ENCODE measurements around the gene CDK14.

The CDK14 gene

DNA sequence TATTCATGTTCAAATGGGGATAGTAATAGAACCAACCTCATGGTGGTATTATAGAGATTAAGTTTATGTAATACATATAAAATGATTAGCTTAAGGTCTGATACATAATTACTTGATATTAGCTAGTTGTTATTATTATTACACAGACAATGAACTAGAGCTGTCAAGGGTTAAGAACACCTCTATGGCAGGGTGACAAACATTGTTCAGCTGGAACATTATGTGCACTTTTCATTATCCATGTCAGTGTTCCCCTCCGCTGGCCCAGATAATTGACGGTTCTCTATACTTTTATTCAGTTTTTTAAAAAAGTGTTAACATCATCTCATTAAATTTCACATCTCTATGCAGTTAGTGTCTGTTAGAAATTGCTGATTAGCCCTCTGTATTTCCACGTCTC, 142.1 kb downstream of the CDK14 start:
- DNase-seq (ENCODE audit: extremely low read depth, low read depth), result no peak
- TF ChIP-seq, protein P1, sequence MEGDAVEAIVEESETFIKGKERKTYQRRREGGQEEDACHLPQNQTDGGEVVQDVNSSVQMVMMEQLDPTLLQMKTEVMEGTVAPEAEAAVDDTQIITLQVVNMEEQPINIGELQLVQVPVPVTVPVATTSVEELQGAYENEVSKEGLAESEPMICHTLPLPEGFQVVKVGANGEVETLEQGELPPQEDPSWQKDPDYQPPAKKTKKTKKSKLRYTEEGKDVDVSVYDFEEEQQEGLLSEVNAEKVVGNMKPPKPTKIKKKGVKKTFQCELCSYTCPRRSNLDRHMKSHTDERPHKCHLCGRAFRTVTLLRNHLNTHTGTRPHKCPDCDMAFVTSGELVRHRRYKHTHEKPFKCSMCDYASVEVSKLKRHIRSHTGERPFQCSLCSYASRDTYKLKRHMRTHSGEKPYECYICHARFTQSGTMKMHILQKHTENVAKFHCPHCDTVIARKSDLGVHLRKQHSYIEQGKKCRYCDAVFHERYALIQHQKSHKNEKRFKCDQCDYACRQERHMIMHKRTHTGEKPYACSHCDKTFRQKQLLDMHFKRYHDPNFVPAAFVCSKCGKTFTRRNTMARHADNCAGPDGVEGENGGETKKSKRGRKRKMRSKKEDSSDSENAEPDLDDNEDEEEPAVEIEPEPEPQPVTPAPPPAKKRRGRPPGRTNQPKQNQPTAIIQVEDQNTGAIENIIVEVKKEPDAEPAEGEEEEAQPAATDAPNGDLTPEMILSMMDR (IDR thresholded peaks at IDR 0.05; ENCODE audit: low read depth, low read length), result no peak

- DNase-seq (ENCODE audit: extremely low read depth, low read depth), result no peak
- TF ChIP-seq, protein P1 (IDR thresholded peaks at IDR 0.05; ENCODE audit: low read depth, low read length), result no peak
Measured at GRCh38 chr7:90739716-90740115, 143.6 kb downstream of the CDK14 start.

DNA sequence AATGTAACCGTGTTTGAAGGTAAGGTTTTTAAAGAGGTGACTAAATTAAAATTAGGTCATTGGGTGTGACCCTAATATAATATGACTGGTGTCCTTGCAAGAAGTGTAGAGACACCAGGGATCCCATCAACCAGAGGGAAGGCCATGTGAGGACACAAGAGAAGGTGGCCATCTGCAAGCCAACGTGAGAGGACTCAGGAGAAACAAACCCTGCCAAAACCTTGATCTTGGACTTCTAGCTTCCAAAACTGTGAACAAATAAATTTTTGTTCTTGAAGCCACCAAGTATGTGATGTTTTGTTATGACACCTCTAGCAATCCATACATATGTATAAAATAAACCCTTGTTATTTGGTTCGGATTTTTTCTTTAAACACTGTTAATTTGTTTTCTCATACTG, 144.3 kb downstream of the CDK14 start:
- no peak for DNase-seq (ENCODE audit: extremely low read depth, low read depth)
- TF ChIP-seq, protein P1 (IDR thresholded peaks at IDR 0.05; ENCODE audit: low read depth, low read length), result no peak

GRCh38 chr7:90743626-90744025, 147.5 kb downstream of the CDK14 start:
- TF ChIP-seq, protein P1 (IDR thresholded peaks at IDR 0.05; ENCODE audit: low read depth, low read length), result no peak
- DNase-seq (ENCODE audit: extremely low read depth, low read depth), result no peak

- TF ChIP-seq, protein P1 (IDR thresholded peaks at IDR 0.05; ENCODE audit: low read depth, low read length), result no peak
- DNase-seq (ENCODE audit: extremely low read depth, low read depth), result no peak
Measured at GRCh38 chr7:90747516-90747915, 151.4 kb downstream of the CDK14 start.

DNA sequence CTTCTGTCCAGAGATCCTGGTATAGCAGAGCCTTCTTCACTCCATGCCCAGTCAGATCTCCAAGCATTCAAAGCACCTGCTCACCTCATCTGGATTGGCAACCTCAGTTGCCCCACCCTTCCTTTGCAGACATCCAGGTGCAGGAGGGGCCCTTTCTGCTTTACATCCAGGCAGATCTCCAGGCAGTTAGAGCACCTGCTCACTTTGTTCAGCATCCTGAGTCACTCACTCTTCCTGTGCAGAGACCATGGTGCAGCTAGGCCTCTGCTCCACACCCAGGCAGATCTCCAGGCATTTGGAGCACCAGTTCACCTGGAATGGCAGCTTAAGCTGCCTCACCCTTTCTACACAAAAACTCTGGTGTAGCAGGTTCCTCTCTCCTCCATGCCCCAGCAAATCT, 153.1 kb downstream of the CDK14 start:
- TF ChIP-seq, protein P1 (IDR thresholded peaks at IDR 0.05; ENCODE audit: low read depth, low read length), result no peak

DNA sequence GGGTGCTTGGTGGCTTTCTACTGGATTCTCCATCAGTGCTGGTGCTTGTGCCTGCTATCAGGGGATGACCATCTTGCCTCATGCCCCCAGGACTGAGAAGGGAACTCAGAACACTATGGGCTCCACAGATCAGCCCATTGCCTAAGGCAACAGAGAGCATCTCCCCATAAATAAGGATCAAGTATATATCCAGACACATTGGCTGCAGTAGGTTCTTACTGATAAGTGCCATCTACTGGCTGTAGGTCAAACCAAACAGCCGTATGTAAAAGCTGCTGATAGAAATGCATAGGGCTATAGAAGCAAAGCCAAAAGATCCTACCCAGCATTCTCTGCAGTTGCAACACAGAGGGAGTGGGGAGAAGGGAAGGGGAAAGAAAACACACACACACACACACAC, 153.7 kb downstream of the CDK14 start:
- TF ChIP-seq, protein P1 (IDR thresholded peaks at IDR 0.05; ENCODE audit: low read depth, low read length), result peak; percentile 6
- DNase-seq (ENCODE audit: extremely low read depth, low read depth), result no peak

More for the DNA sequence above, 153.1 kb downstream of the CDK14 start:
- DNase-seq (ENCODE audit: extremely low read depth, low read depth), result no peak

Measured in AG09319 (cell line).